GM20000 (cell line): ENCODE measurements around the gene PTP4A2.
"Not testable (repeated sequence)": the region's sequence is repeated elsewhere in the genome, so short reads cannot be mapped to it uniquely, and the experiment has no call there.

Experiments used
- DNase-seq: peaks from one replicate; pipeline ENCODE4 v3.0.0; 2012; ENCODE audit warnings: low spot score
- CTCF ChIP-seq: IDR thresholded peaks from 2 replicates; pipeline ENCODE4 v1.5.1; 2012; ENCODE audit warnings: mild to moderate bottlenecking, control low read depth; ENCODE audit errors: extremely low read depth, missing control alignments

PTP4A2 gene

GRCh38 chr1:31905681-31906080 is 32.5 kb downstream of the PTP4A2 start:
- no peak for DNase-seq
- TF ChIP-seq CTCF = no peak

DNA sequence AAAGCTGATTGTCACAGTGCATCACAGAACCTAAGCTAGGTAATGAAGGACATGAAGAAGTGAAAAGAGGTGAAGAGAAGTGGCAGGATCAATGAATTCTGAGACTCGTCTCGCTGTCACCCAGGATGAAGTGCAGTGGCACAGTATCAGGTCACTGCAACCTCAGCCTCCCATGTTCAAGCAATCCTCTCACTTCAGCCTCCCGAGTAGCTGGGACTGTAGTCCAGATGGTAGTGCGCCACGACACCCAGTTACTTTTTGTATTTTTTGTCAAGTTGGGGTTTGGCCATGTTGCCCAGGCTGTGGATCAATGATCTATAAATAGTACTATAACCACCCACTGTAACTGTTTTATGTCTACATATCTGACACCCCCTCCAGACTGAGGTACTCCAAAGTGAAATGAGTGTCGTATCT is 33.1 kb downstream of the PTP4A2 start:
- DNase-seq = no peak
- TF ChIP-seq CTCF = no peak

DNA sequence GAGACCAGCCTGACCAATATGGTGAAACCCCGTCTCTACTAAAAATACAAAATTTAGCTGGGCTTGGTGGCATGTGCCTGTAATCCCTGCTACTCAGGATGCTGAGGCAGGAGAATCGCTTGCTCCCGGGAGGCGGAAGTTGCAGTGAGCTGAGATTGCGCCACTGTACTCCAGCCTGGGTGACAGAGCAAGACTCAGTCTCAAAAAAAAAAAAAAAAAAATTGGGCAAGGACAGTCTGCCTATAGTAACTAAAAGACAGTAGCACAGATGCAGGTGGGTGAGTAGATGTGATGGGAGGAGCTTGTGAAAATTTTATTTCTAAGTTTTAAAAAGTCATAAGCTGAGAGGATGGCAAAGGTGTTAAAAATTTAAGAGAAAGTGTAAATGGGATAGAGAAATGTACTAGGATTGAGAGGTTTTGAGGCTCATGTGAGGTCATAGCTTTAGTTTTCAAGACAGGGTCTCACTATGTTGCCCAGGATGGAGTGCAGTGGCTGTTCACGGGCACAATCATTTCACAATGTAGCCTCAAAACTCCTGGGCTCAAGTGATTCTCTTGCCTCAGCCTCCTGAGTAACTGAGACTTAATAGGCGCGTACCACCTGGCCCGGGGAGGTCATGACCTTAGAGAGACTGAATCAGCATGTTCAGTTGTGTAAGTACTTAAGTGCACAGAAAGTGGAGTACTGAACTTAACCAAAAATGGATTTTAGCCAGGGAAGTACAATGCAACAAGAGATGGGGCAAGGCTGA is 33.7 kb downstream of the PTP4A2 start:
- TF ChIP-seq CTCF = no peak
- no peak for DNase-seq

- no peak for TF ChIP-seq CTCF
- no peak for DNase-seq
Observed at GRCh38 chr1:31902510-31902860, 35.7 kb downstream of the PTP4A2 start.

DNA sequence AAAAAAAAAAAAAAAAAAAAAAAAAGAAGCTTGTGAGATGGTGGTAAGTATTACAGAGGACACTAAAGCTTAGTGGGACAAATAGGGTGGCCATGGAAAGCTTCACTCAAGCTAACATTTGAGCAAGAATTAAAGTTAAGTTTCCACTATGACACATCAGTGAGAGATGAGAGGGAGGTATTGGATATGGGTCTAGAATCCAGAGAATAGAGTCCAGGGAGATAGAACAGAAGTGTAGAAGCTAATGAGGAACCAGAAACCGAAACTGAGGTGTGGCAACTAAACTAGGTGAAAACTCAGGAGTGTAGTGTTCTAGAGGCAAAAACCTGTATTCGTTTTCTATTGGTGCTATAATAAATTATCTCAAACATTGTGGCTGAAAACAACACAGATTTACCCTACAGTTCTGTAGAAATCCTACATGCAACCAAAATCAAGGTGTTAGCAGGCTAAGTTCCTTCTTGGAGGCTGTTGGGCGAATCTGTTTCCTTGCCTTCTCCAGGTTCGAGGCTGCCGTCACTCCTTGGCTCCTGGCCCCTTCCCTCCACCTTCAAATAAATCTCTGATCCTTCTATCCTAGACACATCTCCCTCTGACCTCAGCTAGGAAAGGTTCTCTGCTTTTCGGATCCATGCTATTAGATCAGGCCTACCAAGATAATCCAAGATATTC is 36.2 kb downstream of the PTP4A2 start:
- no peak for TF ChIP-seq CTCF

DNA sequence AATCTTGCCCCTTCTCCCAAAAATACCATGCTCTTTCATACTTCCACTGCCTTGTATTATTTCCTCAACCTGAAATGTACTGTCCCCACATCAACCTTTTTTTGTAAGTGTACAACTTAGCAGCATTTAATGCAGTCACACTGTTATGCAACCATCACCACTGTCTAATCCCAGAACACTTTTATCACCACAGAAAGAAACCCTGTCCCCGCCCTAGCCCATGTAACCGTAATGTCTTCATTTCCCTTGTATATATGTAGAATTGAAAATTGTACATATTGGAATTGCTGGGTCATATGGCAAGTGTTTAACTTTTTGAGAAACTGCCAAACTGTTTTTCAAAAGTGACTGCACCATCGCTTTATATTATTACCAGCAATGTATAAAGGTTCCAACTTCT is 37.4 kb downstream of the PTP4A2 start:
- no peak for TF ChIP-seq CTCF
- no peak for DNase-seq

More for the DNA sequence above, 36.2 kb downstream of the PTP4A2 start:
- DNase-seq = no peak

GRCh38 chr1:31897526-31898100 is 40.6 kb downstream of the PTP4A2 start:
- no peak for DNase-seq
- TF ChIP-seq CTCF = no peak

DNA sequence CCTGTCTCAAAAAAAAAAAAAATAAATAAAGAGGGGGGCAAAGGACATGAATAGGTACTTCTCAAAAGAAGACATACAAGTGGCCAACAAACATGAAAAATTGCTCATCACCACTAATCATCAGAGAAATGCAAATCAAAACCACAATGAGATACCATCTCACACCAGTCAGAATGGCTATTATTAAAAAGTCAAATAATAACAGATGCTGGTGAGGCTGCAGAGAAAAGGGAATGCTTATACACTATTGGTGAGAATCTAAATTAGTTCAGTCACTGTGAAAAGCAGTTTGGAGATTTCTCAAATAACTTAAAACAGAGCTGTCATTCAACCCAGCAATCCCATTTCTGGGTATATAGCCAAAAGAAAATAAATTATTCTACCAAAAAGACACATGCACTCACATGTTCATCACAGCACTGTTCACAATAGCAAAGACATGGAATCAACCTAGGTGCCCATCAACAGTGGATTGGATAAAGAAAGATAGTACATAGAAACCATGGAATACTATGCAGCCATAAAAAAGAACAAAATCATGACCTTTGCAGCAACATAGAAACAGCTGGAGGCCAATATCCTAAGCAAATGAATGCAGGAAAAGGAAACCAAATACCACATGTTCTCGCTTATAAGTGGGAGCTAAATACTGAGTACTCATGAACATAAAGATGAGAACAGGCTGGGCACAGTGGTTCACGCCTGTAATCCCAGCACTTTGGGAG is 42.5 kb downstream of the PTP4A2 start:
- DNase-seq = not testable (repeated sequence)
